Measurements from ENCODE around the gene LYZ. TPM values are rescaled to one million over a fixed set of nuclear protein-coding genes. Genes with fewer than 3 reads are reported as not detected.

LYZ gene
- total RNA-seq, 1 experiment from 2014 or later, result 1.3 TPM

- peaks cover 11% of the 10 kb centered on the region; the same call in 1 of the 2 replicates for H3K27me3 ChIP-seq (ENCODE audit: insufficient read depth, low read length)
- no peaks in the 10 kb centered on the region for H3K79me2 ChIP-seq (ENCODE audit: insufficient read depth, low read length)
- H3K4me3 ChIP-seq (replicated peaks in 1 of 2; ENCODE audit: low read depth in 1 of 2, low read length in 2 of 2), result no peak overlapping the region
- ChIA-PET CTCF (no interaction called here), POLR2A (no interaction called here), RAD21 (ENCODE audit: low non-redundant PET in 1 of 2, low total read pairs in 2 of 2, uncharacterized antibody in 2 of 2, unreplicated experiment in 2 of 2) (no interaction called here)
- intact Hi-C loops (cut with micrococcal nuclease), result no loop called here
- H2AFZ ChIP-seq (ENCODE audit: low read depth, low read length, poor library complexity, severe bottlenecking), result no peak overlapping the region
- H3K9me2 ChIP-seq (ENCODE audit: insufficient read depth), result no peaks in the 10 kb centered on the region
- H3K4me1 ChIP-seq (ENCODE audit: control insufficient read depth in 1 of 2, insufficient read depth in 2 of 2, low read length in 2 of 2), result no peaks in the 10 kb centered on the region
- DNase-seq (ENCODE audit: low read depth, low spot score), result no peak
- no peak overlapping the region for H3K9ac ChIP-seq (ENCODE audit: low read length)
- no peaks in the 10 kb centered on the region for H4K20me1 ChIP-seq (ENCODE audit: insufficient read depth)
- H3K27ac ChIP-seq (ENCODE audit: low read depth, low read length), result no peak overlapping the region
- no peaks in the 10 kb centered on the region for H3K9me3 ChIP-seq (ENCODE audit: control insufficient read depth in 1 of 2, insufficient read depth in 1 of 2, low read depth in 1 of 2, low read length in 2 of 2)
- no peak overlapping the region for H3K4me2 ChIP-seq (ENCODE audit: low read length)
- BruUV-seq (replicated peaks), result no TSS peak
- no peak for ATAC-seq
- no peaks in the 10 kb centered on the region for H3K36me3 ChIP-seq (ENCODE audit: control insufficient read depth in 1 of 2, insufficient read depth in 2 of 2, low read length in 2 of 2)
- no peak for TF ChIP-seq TCF7L2 (IDR thresholded peaks at IDR 0.05; ENCODE audit: borderline replicate concordance, extremely low read depth, insufficient read depth, insufficient read length)
- no peak for TF ChIP-seq JUND (IDR thresholded peaks at IDR 0.05)
- no peak for TF ChIP-seq FOSL1 (IDR thresholded peaks at IDR 0.05; ENCODE audit: low read depth)
- TF ChIP-seq, protein P1, sequence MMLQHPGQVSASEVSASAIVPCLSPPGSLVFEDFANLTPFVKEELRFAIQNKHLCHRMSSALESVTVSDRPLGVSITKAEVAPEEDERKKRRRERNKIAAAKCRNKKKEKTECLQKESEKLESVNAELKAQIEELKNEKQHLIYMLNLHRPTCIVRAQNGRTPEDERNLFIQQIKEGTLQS (IDR thresholded peaks at IDR 0.05), result no peak
- TF ChIP-seq EGR1 (IDR thresholded peaks at IDR 0.05; ENCODE audit: low read depth), result no peak
- TF ChIP-seq RAD21 (IDR thresholded peaks at IDR 0.05; ENCODE audit: low read depth), result no peak
- TF ChIP-seq POLR2A (IDR thresholded peaks at IDR 0.05; ENCODE audit: borderline replicate concordance, extremely low read depth, insufficient read depth, insufficient read length), result no peak
- TF ChIP-seq, protein P2, sequence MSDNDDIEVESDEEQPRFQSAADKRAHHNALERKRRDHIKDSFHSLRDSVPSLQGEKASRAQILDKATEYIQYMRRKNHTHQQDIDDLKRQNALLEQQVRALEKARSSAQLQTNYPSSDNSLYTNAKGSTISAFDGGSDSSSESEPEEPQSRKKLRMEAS (IDR thresholded peaks at IDR 0.05), result no peak
- no peak for TF ChIP-seq ZFX (IDR thresholded peaks at IDR 0.05)
- TF ChIP-seq YY1 (IDR thresholded peaks at IDR 0.05; ENCODE audit: extremely low read depth, insufficient replicate concordance, low read depth, low read length), result no peak
- TF ChIP-seq ZNF274 (IDR thresholded peaks at IDR 0.05; ENCODE audit: low read depth, low read length), result no peak
- no peak for TF ChIP-seq CBX3 (IDR thresholded peaks at IDR 0.05; ENCODE audit: low read depth)
- TF ChIP-seq ZBTB33 (IDR thresholded peaks at IDR 0.05; ENCODE audit: extremely low read depth, insufficient replicate concordance, low read length), result no peak
Observed at GRCh38 chr12:69331909-69332684, 16.1 kb upstream of the LYZ start.
